Lower lobe of right lung (tissue), 2 donors: ENCODE results near the gene NDUFB4. TPM values are rescaled to one million over a fixed set of nuclear protein-coding genes. Genes with fewer than 3 reads are reported as not detected.

Source experiments
- ATAC-seq, 2 donors: fragments of 200-7000 bp; cut with Tn5 transposase; one replicate each; pipeline ENCODE4 v1.9.1; 2020 to 2022; ENCODE audit warnings: mild to moderate bottlenecking in 2 of 2, moderate library complexity in 2 of 2
- DNase-seq: peaks from one replicate; pipeline ENCODE4 v3.0.0-alpha.2; 2020
- H3K27ac ChIP-seq: fragments of 200-600 bp; one replicate; pipeline ENCODE4 v1.8.0; 2022
- H3K27me3 ChIP-seq: fragments of 200-600 bp; one replicate; pipeline ENCODE4 v1.8.0; 2022; ENCODE audit warnings: low read depth
- H3K36me3 ChIP-seq: fragments of 200-600 bp; one replicate; pipeline ENCODE4 v1.8.0; 2022; ENCODE audit warnings: mild to moderate bottlenecking
- H3K4me1 ChIP-seq: fragments of 200-600 bp; one replicate; pipeline ENCODE4 v1.8.0; 2022
- H3K4me3 ChIP-seq: fragments of 200-600 bp; one replicate; pipeline ENCODE4 v1.8.0; 2022; ENCODE audit warnings: mild to moderate bottlenecking
- H3K9me3 ChIP-seq: fragments of 200-600 bp; one replicate; pipeline ENCODE4 v1.8.0; 2022
- intact Hi-C: fragments of 100-400 bp; cut with DNase I; formaldehyde crosslinking; loops from one replicate; pipeline ENCODE4 v1.11.0; 2022
- total RNA-seq: library from RNA; stranded (reverse); fragmentation: NEBNext Ultra II Directional; extraction: Animal tissue kit (Norgen Biotek cat#: 25700); gene quantifications from one replicate; pipeline ENCODE4 v1.2.1, GENCODE V29; 2021
- TF ChIP-seq, protein P1 (sequence below): fragments of 200-600 bp; IDR thresholded peaks from one replicate; pipeline ENCODE4 v1.8.0; 2022; ENCODE audit warnings: antibody characterized with exemption, mild to moderate bottlenecking
- donor health status: DM: no; HTN: yes; CAD: no; lungs with severe emphysema.

NDUFB4 gene
- total RNA-seq, 1 donor from 2014 or later = 100 TPM

DNA sequence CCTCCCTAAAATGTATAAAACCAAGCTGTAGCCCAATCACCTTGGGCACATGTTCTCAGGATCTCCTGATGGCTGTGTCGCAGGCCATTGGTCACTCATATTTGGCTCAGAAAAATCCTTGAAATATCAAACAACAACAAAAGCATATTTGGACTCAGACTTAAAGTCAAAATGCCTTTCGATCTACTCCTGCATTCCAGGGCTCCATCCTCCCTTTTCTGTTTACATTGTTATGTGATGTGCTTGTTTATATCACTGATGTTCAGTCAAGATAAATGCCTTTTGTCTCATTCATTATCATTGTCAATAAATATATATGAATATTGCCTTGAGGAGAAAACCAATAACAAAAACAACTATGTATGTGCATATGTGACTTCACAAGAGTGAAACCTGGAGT, 54.2 kb downstream of the NDUFB4 start:
- Histone ChIP-seq H3K4me3 (no peak overlapping the region), H3K27me3 (no peaks in the 10 kb centered on the region), H3K9me3 (no peaks in the 10 kb centered on the region), H3K27ac (no peak overlapping the region), H3K4me1 (no peaks in the 10 kb centered on the region), H3K36me3 (no peaks in the 10 kb centered on the region)
- TF ChIP-seq, protein P1, sequence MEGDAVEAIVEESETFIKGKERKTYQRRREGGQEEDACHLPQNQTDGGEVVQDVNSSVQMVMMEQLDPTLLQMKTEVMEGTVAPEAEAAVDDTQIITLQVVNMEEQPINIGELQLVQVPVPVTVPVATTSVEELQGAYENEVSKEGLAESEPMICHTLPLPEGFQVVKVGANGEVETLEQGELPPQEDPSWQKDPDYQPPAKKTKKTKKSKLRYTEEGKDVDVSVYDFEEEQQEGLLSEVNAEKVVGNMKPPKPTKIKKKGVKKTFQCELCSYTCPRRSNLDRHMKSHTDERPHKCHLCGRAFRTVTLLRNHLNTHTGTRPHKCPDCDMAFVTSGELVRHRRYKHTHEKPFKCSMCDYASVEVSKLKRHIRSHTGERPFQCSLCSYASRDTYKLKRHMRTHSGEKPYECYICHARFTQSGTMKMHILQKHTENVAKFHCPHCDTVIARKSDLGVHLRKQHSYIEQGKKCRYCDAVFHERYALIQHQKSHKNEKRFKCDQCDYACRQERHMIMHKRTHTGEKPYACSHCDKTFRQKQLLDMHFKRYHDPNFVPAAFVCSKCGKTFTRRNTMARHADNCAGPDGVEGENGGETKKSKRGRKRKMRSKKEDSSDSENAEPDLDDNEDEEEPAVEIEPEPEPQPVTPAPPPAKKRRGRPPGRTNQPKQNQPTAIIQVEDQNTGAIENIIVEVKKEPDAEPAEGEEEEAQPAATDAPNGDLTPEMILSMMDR = no peak
- no peak for DNase-seq
- intact Hi-C loops = no loop called here
- no peak for ATAC-seq

Other genes starting within 250 kb of the NDUFB4 start
- 19.5 TPM for gene LRRC58, start 247.0 kb upstream of the NDUFB4 start, total RNA-seq
- 233 TPM for gene FSTL1, start 145.3 kb upstream of the NDUFB4 start, total RNA-seq
- gene HGD, start 85.9 kb downstream of the NDUFB4 start, total RNA-seq = 1.7 TPM
- 24.5 TPM for gene RABL3, start 146.2 kb downstream of the NDUFB4 start, total RNA-seq
- gene GTF2E1, start 146.4 kb downstream of the NDUFB4 start, total RNA-seq = 18.5 TPM